Measurements from ENCODE around the gene LRMDA.

DNA sequence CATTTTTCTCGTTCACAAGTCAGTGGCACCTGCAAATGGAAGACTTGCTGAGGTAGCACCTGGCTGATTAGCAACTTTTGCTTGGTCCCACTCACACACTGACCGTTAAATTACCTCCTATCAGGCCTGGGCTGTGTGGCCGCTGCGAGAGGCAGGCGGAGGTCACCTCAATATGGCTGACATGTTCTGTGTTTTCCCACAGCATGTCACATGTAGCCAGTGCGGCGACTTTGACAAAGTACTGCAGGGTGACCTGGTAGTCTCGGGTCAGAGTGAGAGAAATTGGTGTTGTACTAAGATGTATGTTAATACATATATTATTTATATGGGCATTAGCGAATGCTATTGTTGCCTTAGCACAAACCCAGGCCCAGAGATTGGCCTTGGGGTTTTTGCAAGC, 307.5 kb downstream of the LRMDA start:
- TF ChIP-seq CTCF (IDR thresholded peaks at IDR 0.05): no peak
- TF ChIP-seq POLR2A (IDR thresholded peaks at IDR 0.05): no peak
